ENCODE measurements around the gene SCNN1A.

DNA sequence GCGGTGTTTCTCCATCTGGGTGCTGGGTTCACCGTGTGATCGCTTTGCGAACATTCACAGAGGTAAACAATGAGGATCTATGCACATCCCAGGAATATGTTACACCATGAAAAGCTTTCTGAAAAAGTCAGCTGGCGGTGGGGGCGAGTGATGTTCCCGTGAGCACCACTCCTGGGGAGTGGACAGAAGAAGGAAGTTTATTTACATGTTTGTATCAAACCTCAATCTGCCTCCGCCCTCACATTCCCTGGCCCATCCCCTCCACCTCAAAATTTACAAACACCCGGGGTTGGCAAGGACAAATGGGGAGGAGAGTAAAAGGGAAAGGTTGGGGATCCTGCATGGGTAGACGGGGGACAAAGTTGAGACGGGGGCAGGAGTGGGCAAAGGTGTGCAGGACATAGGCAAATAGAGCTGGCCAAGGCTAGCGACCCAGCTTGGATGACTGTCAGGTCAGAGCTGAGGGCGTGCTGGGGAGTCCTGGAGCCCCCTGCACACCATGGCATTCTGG lies 40.4 kb downstream of the SCNN1A start:
- TF ChIP-seq, protein P1, sequence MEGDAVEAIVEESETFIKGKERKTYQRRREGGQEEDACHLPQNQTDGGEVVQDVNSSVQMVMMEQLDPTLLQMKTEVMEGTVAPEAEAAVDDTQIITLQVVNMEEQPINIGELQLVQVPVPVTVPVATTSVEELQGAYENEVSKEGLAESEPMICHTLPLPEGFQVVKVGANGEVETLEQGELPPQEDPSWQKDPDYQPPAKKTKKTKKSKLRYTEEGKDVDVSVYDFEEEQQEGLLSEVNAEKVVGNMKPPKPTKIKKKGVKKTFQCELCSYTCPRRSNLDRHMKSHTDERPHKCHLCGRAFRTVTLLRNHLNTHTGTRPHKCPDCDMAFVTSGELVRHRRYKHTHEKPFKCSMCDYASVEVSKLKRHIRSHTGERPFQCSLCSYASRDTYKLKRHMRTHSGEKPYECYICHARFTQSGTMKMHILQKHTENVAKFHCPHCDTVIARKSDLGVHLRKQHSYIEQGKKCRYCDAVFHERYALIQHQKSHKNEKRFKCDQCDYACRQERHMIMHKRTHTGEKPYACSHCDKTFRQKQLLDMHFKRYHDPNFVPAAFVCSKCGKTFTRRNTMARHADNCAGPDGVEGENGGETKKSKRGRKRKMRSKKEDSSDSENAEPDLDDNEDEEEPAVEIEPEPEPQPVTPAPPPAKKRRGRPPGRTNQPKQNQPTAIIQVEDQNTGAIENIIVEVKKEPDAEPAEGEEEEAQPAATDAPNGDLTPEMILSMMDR (IDR thresholded peaks at IDR 0.05), result no peak
- no peak for TF ChIP-seq POLR2A (IDR thresholded peaks at IDR 0.05)

All from thyroid gland (tissue), 4 donors.